ENCODE measurements around the gene LRRC3C.

DNA sequence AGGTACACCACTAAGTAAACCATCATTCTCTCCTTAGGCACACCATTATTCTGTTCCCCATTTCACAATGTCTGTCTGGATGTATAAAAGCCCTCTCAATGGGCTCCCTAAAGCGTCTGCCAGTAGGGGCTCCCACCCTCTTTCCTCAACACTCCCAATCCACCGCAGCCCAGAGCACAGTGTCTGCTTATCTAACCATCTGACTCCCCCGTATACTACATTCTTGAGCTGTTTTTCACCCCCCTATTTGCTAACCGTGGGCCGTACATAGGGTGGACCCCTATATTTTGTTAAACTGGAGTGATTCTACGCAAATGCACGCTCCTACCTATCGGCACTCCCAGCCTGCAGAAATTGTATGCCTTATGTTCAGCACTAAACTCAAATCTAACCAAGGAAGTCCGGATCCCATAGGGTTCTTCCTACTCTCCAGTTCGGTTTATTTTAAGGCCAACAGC lies 52.4 kb downstream of the LRRC3C start:
- TF ChIP-seq POLR2A (IDR thresholded peaks at IDR 0.05; ENCODE audit: low read length) (no peak), GATA1 (IDR thresholded peaks at IDR 0.05; ENCODE audit: low read depth, low read length) (no peak)

All from erythroblast (primary cell).